KMS-11 (cell line): Measurements from ENCODE around the gene FPR3.

Experiments used
- H2AFZ ChIP-seq: fragments of 200-600 bp; sonication (generic); 2 replicates; pipeline ENCODE4 v1.6.1; 2016; ENCODE audit warnings: antibody characterized with exemption, mixed run types, low read depth
- H3K27ac ChIP-seq: fragments of 200-600 bp; sonication (generic); 2 replicates; pipeline ENCODE4 v1.6.1; 2016; ENCODE audit warnings: mild to moderate bottlenecking, mixed run types
- H3K27me3 ChIP-seq: fragments of 200-600 bp; sonication (generic); 2 replicates; pipeline ENCODE4 v1.6.1; 2017; ENCODE audit warnings: mild to moderate bottlenecking, low read depth, mixed run types, moderate library complexity; ENCODE audit not compliant: insufficient read depth
- H3K36me3 ChIP-seq: fragments of 200-600 bp; sonication (generic); 2 replicates; pipeline ENCODE4 v1.6.1; 2017; ENCODE audit warnings: mild to moderate bottlenecking, mixed run types; ENCODE audit not compliant: insufficient read depth
- H3K4me1 ChIP-seq: fragments of 200-600 bp; sonication (generic); 2 replicates; pipeline ENCODE4 v1.6.1; 2016; ENCODE audit warnings: mild to moderate bottlenecking, low read depth, mixed run types; ENCODE audit not compliant: poor library complexity, severe bottlenecking
- H3K4me2 ChIP-seq: fragments of 200-600 bp; sonication (generic); 2 replicates; pipeline ENCODE4 v1.7.0; 2016; ENCODE audit warnings: mild to moderate bottlenecking, mixed run types
- H3K4me3 ChIP-seq: fragments of 200-600 bp; sonication (generic); IDR thresholded peaks from 2 replicates; pipeline ENCODE4 v1.6.1; 2017; ENCODE audit warnings: low read depth, low read length, mixed read lengths; ENCODE audit not compliant: insufficient read depth
- H3K79me2 ChIP-seq: fragments of 200-600 bp; sonication (generic); 2 replicates; pipeline ENCODE4 v1.6.1; 2016; ENCODE audit warnings: low read depth, mixed run types; ENCODE audit not compliant: insufficient read depth
- H3K9ac ChIP-seq: fragments of 200-600 bp; sonication (generic); 2 replicates; pipeline ENCODE4 v1.6.1; 2016; ENCODE audit warnings: mild to moderate bottlenecking, mixed run types
- H4K20me1 ChIP-seq: fragments of 200-600 bp; sonication (generic); 2 replicates; pipeline ENCODE4 v1.6.1; 2016; ENCODE audit warnings: mild to moderate bottlenecking, mixed run types; ENCODE audit not compliant: insufficient read depth
- TF ChIP-seq, protein P1 (sequence below): fragments of 200-600 bp; sonication (generic); conservative IDR thresholded peaks from 2 replicates; pipeline ENCODE4 v1.6.1; 2017; ENCODE audit warnings: low read depth, mild to moderate bottlenecking, antibody characterized with exemption, low read length, moderate library complexity, mixed read lengths

Gene FPR3

DNA sequence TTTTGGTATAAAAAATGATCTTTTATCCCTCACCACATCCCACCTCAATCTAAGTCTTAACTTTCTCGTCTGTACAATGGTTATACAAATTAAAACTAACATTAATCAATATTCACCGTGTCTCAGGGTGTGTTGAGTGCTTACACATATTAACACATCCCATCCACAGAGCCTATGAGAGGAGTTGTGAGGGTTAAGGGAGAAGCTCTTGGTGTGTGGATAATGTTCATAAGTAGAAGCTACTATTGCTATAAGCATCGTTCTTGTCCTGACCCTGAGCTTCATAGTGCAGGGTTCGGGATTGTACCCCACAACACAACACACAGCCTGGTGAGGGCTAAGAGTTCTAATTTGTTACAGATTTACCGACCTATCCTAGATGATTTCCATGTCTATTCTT lies 2.5 kb downstream of the FPR3 start:
- Histone ChIP-seq H3K4me3 (no peak overlapping the region), H3K4me1 (no peaks in the 10 kb centered on the region), H3K4me2 (no peak overlapping the region), H2AFZ (no peak overlapping the region), H4K20me1 (no peaks in the 10 kb centered on the region), H3K27me3 (no peaks in the 10 kb centered on the region), H3K9ac (no peak overlapping the region), H3K36me3 (no peaks in the 10 kb centered on the region), H3K27ac (no peak overlapping the region), H3K79me2 (no peaks in the 10 kb centered on the region)
- TF ChIP-seq, protein P1, sequence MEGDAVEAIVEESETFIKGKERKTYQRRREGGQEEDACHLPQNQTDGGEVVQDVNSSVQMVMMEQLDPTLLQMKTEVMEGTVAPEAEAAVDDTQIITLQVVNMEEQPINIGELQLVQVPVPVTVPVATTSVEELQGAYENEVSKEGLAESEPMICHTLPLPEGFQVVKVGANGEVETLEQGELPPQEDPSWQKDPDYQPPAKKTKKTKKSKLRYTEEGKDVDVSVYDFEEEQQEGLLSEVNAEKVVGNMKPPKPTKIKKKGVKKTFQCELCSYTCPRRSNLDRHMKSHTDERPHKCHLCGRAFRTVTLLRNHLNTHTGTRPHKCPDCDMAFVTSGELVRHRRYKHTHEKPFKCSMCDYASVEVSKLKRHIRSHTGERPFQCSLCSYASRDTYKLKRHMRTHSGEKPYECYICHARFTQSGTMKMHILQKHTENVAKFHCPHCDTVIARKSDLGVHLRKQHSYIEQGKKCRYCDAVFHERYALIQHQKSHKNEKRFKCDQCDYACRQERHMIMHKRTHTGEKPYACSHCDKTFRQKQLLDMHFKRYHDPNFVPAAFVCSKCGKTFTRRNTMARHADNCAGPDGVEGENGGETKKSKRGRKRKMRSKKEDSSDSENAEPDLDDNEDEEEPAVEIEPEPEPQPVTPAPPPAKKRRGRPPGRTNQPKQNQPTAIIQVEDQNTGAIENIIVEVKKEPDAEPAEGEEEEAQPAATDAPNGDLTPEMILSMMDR, result no peak

DNA sequence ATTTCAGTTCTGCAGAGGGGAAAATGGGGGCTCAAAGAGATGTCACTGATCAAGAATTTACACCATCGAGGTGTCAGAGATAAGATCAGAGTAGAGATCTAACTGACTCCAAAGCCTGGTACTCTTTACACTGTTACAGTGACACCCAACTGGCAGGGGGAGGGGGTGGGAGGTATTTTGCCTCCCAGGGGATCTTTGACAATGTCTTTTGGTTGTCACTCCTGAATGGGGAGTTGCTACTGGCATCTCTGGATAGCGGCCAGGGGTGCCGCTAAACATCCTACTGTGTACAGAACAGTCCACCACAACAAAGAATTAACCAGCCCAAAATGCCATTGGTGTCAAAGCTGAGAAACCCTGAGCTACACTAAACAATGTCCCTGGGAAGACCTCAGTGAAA lies 3.1 kb downstream of the FPR3 start:
- H3K4me3 ChIP-seq, result no peak overlapping the region
- no peak overlapping the region for H3K9ac ChIP-seq
- no peaks in the 10 kb centered on the region for H3K79me2 ChIP-seq
- no peak overlapping the region for H2AFZ ChIP-seq
- no peaks in the 10 kb centered on the region for H3K4me1 ChIP-seq
- no peak overlapping the region for H3K27ac ChIP-seq
- H4K20me1 ChIP-seq, result no peaks in the 10 kb centered on the region
- no peak overlapping the region for H3K4me2 ChIP-seq
- H3K27me3 ChIP-seq, result no peaks in the 10 kb centered on the region
- H3K36me3 ChIP-seq, result no peaks in the 10 kb centered on the region
- TF ChIP-seq, protein P1, result no peak

DNA sequence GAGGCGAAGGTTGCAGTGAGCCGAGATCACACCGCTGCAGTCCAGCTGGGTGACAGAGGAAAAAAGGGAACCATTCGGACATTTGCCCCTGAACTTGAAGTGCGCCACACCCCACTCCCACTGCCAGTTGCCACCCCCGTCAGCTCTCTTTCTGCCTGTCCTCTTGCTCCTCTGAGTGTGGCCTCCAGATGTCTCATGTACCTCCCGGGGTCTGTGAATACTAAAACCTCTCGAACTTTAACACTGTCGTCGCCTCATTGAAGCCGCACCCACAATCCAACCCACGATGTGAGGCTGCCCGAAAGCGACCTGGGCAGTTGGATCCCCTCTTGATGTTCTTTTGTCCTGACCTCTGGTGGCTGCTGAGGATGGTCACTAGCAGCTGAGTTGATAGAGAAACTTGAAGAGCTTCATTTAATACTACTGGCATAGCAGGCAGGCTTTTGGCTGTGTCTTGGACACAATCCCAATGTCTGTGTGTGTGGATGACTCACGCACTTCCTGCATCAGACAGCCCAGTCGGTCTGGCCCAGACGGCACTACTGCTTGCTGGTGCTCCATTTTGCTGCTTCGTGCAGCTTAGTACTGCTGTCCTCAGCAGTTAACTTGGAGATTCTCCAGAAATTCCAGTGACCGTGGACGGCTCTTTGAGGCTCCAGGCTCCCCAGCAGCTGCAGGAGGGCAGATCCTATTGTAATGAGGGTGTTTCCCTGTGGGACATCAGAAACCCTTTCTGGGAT lies 4.2 kb downstream of the FPR3 start:
- Histone ChIP-seq H3K4me1 (no peaks in the 10 kb centered on the region), H3K27me3 (no peaks in the 10 kb centered on the region), H3K9ac (no peak overlapping the region), H3K79me2 (no peaks in the 10 kb centered on the region), H3K27ac (no peak overlapping the region), H3K4me3 (no peak overlapping the region), H3K36me3 (no peaks in the 10 kb centered on the region), H4K20me1 (no peaks in the 10 kb centered on the region), H3K4me2 (no peak overlapping the region), H2AFZ (no peak overlapping the region)
- TF ChIP-seq, protein P1, result no peak

DNA sequence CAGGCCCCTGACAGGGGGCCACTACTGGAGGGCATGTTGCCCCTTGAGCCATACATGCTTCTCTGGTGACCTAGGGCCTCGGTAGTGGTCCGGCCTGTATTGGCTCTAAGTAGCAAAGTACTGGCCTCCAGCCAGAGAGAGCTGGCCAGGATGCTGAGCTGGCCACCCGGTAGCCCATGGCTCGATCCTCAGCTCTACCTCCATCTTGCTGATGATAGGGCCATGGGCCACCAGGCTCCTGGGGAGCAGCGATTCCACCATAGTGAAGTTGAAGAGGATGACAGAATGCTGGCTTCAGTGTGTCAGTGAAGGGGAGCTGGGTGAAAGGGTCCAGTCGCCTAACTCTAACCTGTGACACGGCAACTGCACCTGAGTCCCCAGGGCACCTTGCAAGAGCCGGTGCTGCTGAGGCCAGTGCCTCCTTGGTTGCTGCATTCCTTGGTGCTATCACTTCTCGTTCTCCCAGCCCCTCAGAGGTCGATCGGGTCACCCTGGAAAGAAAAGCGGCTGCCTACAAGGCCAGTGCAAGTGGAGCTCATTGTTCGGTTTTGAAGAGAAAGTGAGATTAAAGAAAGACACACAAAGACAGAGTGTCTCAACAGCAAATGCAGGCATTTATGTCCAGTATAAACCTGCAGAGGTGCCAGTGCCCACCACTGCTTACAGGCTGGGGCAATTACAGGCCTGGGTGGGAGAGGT lies 5.0 kb downstream of the FPR3 start:
- H3K4me3 ChIP-seq, result no peak overlapping the region
- TF ChIP-seq, protein P1, result no peak
- H3K36me3 ChIP-seq, result no peaks in the 10 kb centered on the region
- no peaks in the 10 kb centered on the region for H3K27me3 ChIP-seq
- no peaks in the 10 kb centered on the region for H3K4me1 ChIP-seq
- no peaks in the 10 kb centered on the region for H4K20me1 ChIP-seq
- no peaks in the 10 kb centered on the region for H3K79me2 ChIP-seq
- H3K9ac ChIP-seq, result no peak overlapping the region
- H3K4me2 ChIP-seq, result no peak overlapping the region
- no peak overlapping the region for H2AFZ ChIP-seq
- H3K27ac ChIP-seq, result no peak overlapping the region
